Stimulated activated CD8-positive, alpha-beta memory T cell treated with anti-CD3 and anti-CD28 coated beads, Interleukin-12 subunit alpha, Interleukin-12 subunit beta, amount 100 ng/mL, for 24 hours (primary cell): ENCODE measurements around the gene GMPPA.

Experiments used
- DNase-seq: peaks from one replicate; pipeline ENCODE4 v3.0.0-alpha.2; 2020; ENCODE audit errors: extremely low read depth

GMPPA gene

GRCh38 chr2:219521066-219521880, 22.6 kb downstream of the GMPPA start:
- DNase-seq, result no peak

GRCh38 chr2:219522111-219523030, 23.7 kb downstream of the GMPPA start:
- no peak for DNase-seq

- no peak for DNase-seq
Measured at GRCh38 chr2:219523031-219523671, 24.5 kb downstream of the GMPPA start.

GRCh38 chr2:219524817-219525216, 26.1 kb downstream of the GMPPA start:
- no peak for DNase-seq

- no peak for DNase-seq
Measured at GRCh38 chr2:219525533-219526232, 27.0 kb downstream of the GMPPA start.

- no peak for DNase-seq
Measured at GRCh38 chr2:219526320-219527075, 27.8 kb downstream of the GMPPA start.

GRCh38 chr2:219527076-219527394, 28.3 kb downstream of the GMPPA start:
- no peak for DNase-seq

GRCh38 chr2:219527472-219527871, 28.8 kb downstream of the GMPPA start:
- no peak for DNase-seq

GRCh38 chr2:219530048-219530963, 31.6 kb downstream of the GMPPA start:
- DNase-seq, result peak; percentile 52

GRCh38 chr2:219531639-219532377, 33.1 kb downstream of the GMPPA start:
- DNase-seq, result no peak

- DNase-seq, result no peak
Measured at GRCh38 chr2:219532378-219532649, 33.6 kb downstream of the GMPPA start.

- DNase-seq, result no peak
Measured at GRCh38 chr2:219533930-219534661, 35.4 kb downstream of the GMPPA start.

GRCh38 chr2:219536425-219536824, 37.7 kb downstream of the GMPPA start:
- no peak for DNase-seq

GRCh38 chr2:219536967-219537366, 38.3 kb downstream of the GMPPA start:
- no peak for DNase-seq

- no peak for DNase-seq
Measured at GRCh38 chr2:219537657-219538488, 39.2 kb downstream of the GMPPA start.

GRCh38 chr2:219538504-219538951, 39.8 kb downstream of the GMPPA start:
- DNase-seq, result no peak

GRCh38 chr2:219538956-219539788, 40.5 kb downstream of the GMPPA start:
- DNase-seq, result no peak
